GM12891 (cell line): ENCODE measurements around the gene PRPF31.

Source experiments
- DNase-seq: peaks from one replicate; pipeline ENCODE4 v3.0.0; 2011; ENCODE audit warnings: low spot score; ENCODE audit not compliant: insufficient read length
- FAIRE-seq: peaks from 2 replicates; lab custom pipeline; 2011; peaks lifted over from hg19 to GRCh38; lab: Jason Lieb, UNC
- PAX5 ChIP-seq: IDR thresholded peaks from 2 replicates; pipeline ENCODE4 v1.6.1; 2011; ENCODE audit warnings: low read length, moderate library complexity, mild to moderate bottlenecking; ENCODE audit not compliant: insufficient read depth, severe bottlenecking
- POLR2A ChIP-seq: IDR thresholded peaks from 2 replicates; pipeline ENCODE4 v1.6.1; 2011; ENCODE audit warnings: low read depth, low read length, control low read depth
- POLR2AphosphoS5 ChIP-seq: IDR thresholded peaks from 2 replicates; pipeline ENCODE4 v1.6.1; 2011; ENCODE audit warnings: low read depth, low read length, control low read depth
- POU2F2 ChIP-seq: IDR thresholded peaks from 2 replicates; pipeline ENCODE4 v1.6.1; 2011; ENCODE audit warnings: low read depth, mild to moderate bottlenecking, control low read depth, low read length, moderate library complexity
- SPI1 ChIP-seq: IDR thresholded peaks from 2 replicates; pipeline ENCODE4 v1.6.1; 2011; ENCODE audit warnings: low read depth, low read length, control low read depth
- TAF1 ChIP-seq: IDR thresholded peaks from 2 replicates; pipeline ENCODE4 v1.6.1; 2011; ENCODE audit warnings: low read depth, low read length, control low read depth

Gene PRPF31

GRCh38 chr19:54173951-54174834 lies 58.6 kb downstream of the PRPF31 start:
- no peak for FAIRE-seq
- DNase-seq: no peak
- TF ChIP-seq PAX5: no peak
- no peak for TF ChIP-seq TAF1
- TF ChIP-seq POU2F2: no peak
- no peak for TF ChIP-seq POLR2A
- TF ChIP-seq POLR2AphosphoS5: no peak
- no peak for TF ChIP-seq SPI1

DNA sequence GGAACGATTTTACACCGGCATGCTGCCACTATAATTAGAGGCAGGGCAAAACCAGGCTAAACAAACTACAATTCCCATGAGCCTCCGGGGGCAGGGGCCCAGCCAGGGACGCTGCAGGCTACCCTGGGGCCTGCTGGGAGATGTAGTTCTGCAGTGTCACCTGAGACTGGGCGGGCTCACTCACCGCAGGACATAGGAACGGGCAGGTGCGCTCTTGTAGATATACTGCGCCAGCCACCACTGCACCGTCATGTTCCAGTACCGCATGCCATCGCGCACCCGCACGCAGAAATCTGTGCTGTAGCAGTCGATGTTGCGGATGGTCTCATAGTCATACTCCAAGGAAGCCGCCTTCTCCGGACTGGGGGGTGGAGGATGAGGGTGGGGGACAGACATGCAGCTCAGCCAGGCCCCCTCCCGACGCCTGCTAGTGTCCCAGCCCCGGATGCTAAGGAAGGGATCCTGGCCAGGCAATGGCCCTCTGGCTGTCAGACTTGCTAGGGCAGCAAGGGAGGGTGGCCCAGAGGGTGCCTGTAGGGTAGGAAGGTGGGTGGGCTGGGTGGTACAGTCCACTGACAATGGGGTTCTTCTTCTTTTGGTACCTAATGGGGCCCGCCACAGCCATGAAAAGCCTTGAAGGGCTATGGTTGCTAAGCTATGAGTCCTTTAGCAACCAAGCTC lies 63.2 kb downstream of the PRPF31 start:
- FAIRE-seq: no peak
- DNase-seq: no peak
- TF ChIP-seq POLR2AphosphoS5 (no peak), POLR2A (no peak), POU2F2 (no peak), PAX5 (no peak), SPI1 (no peak), TAF1 (no peak)

DNA sequence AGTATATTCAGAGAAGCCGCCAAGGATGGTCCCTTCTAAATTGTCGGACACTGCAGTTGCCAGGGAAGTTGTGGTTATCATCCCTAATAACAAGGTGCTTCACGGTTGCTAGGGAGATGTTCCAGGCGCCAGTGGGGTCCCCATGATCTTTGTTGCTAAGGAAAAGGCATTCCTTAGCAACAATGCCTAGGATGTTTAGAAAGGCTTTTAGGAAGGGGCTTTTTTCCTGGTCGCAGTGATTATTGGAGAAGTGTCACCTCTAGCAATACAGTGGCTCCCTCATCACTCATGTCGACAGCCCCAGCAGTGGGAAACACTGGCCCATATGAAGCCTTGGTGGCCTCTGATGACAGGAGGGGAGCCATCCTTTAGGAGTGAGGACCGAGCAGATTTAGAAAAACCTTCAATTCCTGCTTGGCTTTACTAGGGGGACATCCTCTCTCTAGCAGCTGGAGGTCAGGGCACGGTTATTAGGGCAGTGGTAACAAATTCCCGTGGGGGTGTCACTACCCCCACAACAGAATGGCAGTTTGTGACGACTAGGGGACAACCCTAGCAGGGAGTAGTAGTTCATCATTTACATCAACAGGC lies 63.8 kb downstream of the PRPF31 start:
- FAIRE-seq (no peak), DNase-seq (no peak)
- TF ChIP-seq POLR2A: no peak
- no peak for TF ChIP-seq POU2F2
- no peak for TF ChIP-seq SPI1
- no peak for TF ChIP-seq PAX5
- no peak for TF ChIP-seq POLR2AphosphoS5
- TF ChIP-seq TAF1: no peak

- no peak for FAIRE-seq
- no peak for DNase-seq
- TF ChIP-seq PAX5 (no peak), POU2F2 (no peak)
Observed at GRCh38 chr19:54179921-54180461, 64.4 kb downstream of the PRPF31 start.

GRCh38 chr19:54180691-54181091 lies 65.1 kb downstream of the PRPF31 start:
- TF ChIP-seq POLR2AphosphoS5 (no peak), SPI1 (no peak), TAF1 (no peak), POU2F2 (no peak), PAX5 (no peak), POLR2A (no peak)
- DNase-seq (no peak), FAIRE-seq (no peak)
